ENCODE measurements around the gene EDEM3. TPM values are rescaled to one million over a fixed set of nuclear protein-coding genes. Genes with fewer than 3 reads are reported as not detected.
"Not testable (repeated sequence)": the region's sequence is repeated elsewhere in the genome, so short reads cannot be mapped to it uniquely, and the experiment has no call there.

The EDEM3 gene
- total and polyA plus RNA-seq, 2 of the 8 experiments (the other 6 are each of a cell fraction or from before 2014, with no cell fraction given) = 1.6 to 14.0 TPM

DNA sequence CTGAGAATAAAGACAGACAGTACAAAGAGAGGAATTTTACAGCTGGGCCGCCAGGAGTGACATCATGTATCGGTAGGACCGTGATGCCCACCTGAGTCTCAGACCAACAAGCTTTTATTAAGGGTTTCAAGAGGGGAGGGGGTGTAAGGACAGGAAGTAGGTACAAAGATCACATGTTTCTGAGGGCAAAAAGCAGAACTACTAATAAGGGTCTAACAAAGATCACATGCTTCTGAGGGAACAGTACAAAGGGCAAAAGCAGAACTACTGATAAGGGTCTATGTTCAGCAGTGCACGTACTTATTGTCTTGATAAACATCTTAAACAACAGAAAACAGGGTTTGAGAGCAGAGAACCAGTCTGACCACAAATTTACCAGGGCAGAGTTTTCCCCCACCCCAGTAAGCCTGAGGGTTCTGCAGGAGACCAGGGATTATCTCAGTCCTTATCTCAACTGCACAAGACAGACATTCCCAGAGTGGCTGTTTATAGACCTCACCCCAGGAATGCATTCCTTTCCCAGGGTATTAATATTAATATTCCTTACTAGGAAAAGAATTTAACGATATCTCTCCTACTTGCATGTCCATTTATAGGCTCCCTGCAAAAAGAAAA lies 73.9 kb downstream of the EDEM3 start:
- H3K4me1 ChIP-seq (replicated peaks in 1 of 4; ENCODE audit: control insufficient read depth in 3 of 4, insufficient read depth in 4 of 4, low read length in 3 of 4); H3K56ac ChIP-seq (replicated peaks; ENCODE audit: insufficient read length, low read depth, low read length); H3K4me2 ChIP-seq (ENCODE audit: insufficient read depth in 1 of 2, low read depth in 2 of 2, low read length in 2 of 2); H4K8ac ChIP-seq (ENCODE audit: extremely low read depth, insufficient read depth, low read length); H3K79me2 ChIP-seq (ENCODE audit: control insufficient read depth in 1 of 2, insufficient read depth in 2 of 2, low read length in 2 of 2); POLR2A ChIA-PET (ENCODE audit: partially characterized antibody); H2AFZ ChIP-seq (ENCODE audit: low read length); H2BK12ac ChIP-seq (ENCODE audit: low read depth, low read length); H3K4ac ChIP-seq (replicated peaks; ENCODE audit: insufficient read length, low read depth, low read length); H3K18ac ChIP-seq (ENCODE audit: extremely low read depth, low read length); H2AK5ac ChIP-seq (ENCODE audit: low read depth, low read length); H3K9ac ChIP-seq (replicated peaks in 1 of 4; ENCODE audit: extremely low read depth in 1 of 4, low read depth in 3 of 4, low read length in 3 of 4); CTCF ChIA-PET (ENCODE audit: partially characterized antibody); H2BK120ac ChIP-seq (replicated peaks; ENCODE audit: low read depth, low read length); H3K27ac ChIP-seq (ENCODE audit: low read depth, low read length); H3K9me3 ChIP-seq (ENCODE audit: insufficient read depth in 2 of 2, low read depth in 1 of 2, low read length in 1 of 2); H2BK5ac ChIP-seq (ENCODE audit: low read depth, low read length); H2BK15ac ChIP-seq (ENCODE audit: low read length); H3K14ac ChIP-seq (ENCODE audit: insufficient read length); H2BK20ac ChIP-seq (ENCODE audit: low read length); H3K23me2 ChIP-seq (ENCODE audit: low read depth, low read length); H3K79me1 ChIP-seq (ENCODE audit: low read depth, low read length); H3K4me3 ChIP-seq (ENCODE audit: extremely low read depth in 1 of 4, insufficient read depth in 2 of 4, low read depth in 3 of 4, low read length in 4 of 4); H4K91ac ChIP-seq (replicated peaks; ENCODE audit: insufficient read length, low read length); H3K36me3 ChIP-seq (ENCODE audit: control insufficient read depth in 2 of 4, insufficient read depth in 4 of 4, low read length in 3 of 4); FAIRE-seq; DNase-seq (ENCODE audit: low read depth in 1 of 2, low spot score in 2 of 2); H3K27me3 ChIP-seq (replicated peaks in 1 of 4; ENCODE audit: control insufficient read depth in 3 of 4, extremely low read depth in 1 of 4, insufficient read depth in 3 of 4, low read length in 3 of 4); H4K5ac ChIP-seq (ENCODE audit: insufficient read length, low read depth, low read length); H4K20me1 ChIP-seq (replicated peaks in 1 of 2; ENCODE audit: control insufficient read depth in 1 of 2, insufficient read depth in 2 of 2, low read length in 2 of 2); H3K23ac ChIP-seq (ENCODE audit: insufficient read length): not testable (repeated sequence)
- 89% methylated on average over 5 of the region's 5 CpGs; no CpG with 5 or more reads in 1 of the 2 experiments for WGBS, 2 experiments (ENCODE audit: extremely low coverage in 1 of 2, insufficient coverage in 1 of 2, insufficient read length in 1 of 2, insufficient replicate concordance in 2 of 2, low coverage in 1 of 2, low lambda C conversion rate in 2 of 2, missing lambda C conversion rate in 1 of 2)

DNA sequence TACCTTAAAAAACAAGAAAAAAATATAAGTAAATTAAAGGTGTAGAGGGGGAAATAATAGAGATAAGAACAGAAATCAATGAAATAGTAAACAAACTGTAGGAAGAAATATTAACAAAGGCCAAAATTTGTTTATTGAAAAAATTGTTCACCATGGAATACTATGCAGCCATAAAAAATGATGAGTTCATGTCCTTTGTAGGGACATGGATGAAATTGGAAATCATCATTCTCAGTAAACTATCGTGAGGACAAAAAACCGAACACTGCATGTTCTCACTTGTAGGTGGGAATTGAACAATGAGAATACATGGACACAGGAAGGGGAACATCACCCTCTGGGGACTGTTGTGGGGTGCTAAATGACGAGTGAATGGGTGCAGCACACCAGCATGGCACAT lies 75.2 kb downstream of the EDEM3 start:
- H2BK20ac ChIP-seq (ENCODE audit: low read length); H3K36me3 ChIP-seq (ENCODE audit: control insufficient read depth in 2 of 4, insufficient read depth in 4 of 4, low read length in 3 of 4); H3K56ac ChIP-seq (replicated peaks; ENCODE audit: insufficient read length, low read depth, low read length); H3K4me2 ChIP-seq (ENCODE audit: insufficient read depth in 1 of 2, low read depth in 2 of 2, low read length in 2 of 2); H4K20me1 ChIP-seq (replicated peaks in 1 of 2; ENCODE audit: control insufficient read depth in 1 of 2, insufficient read depth in 2 of 2, low read length in 2 of 2); H4K8ac ChIP-seq (ENCODE audit: extremely low read depth, insufficient read depth, low read length); H2BK15ac ChIP-seq (ENCODE audit: low read length); H3K4me1 ChIP-seq (replicated peaks in 1 of 4; ENCODE audit: control insufficient read depth in 3 of 4, insufficient read depth in 4 of 4, low read length in 3 of 4); H3K79me1 ChIP-seq (ENCODE audit: low read depth, low read length); H3K18ac ChIP-seq (ENCODE audit: extremely low read depth, low read length); H2BK12ac ChIP-seq (ENCODE audit: low read depth, low read length); H3K23me2 ChIP-seq (ENCODE audit: low read depth, low read length); DNase-seq (ENCODE audit: low read depth in 1 of 2, low spot score in 2 of 2); FAIRE-seq; H3K9ac ChIP-seq (replicated peaks in 1 of 4; ENCODE audit: extremely low read depth in 1 of 4, low read depth in 3 of 4, low read length in 3 of 4); H3K14ac ChIP-seq (ENCODE audit: insufficient read length); H3K27ac ChIP-seq (ENCODE audit: low read depth, low read length); H3K23ac ChIP-seq (ENCODE audit: insufficient read length); H2BK5ac ChIP-seq (ENCODE audit: low read depth, low read length); H4K91ac ChIP-seq (replicated peaks; ENCODE audit: insufficient read length, low read length); H3K9me3 ChIP-seq (ENCODE audit: insufficient read depth in 2 of 2, low read depth in 1 of 2, low read length in 1 of 2); POLR2A ChIA-PET (ENCODE audit: partially characterized antibody); H4K5ac ChIP-seq (ENCODE audit: insufficient read length, low read depth, low read length); H2AFZ ChIP-seq (ENCODE audit: low read length); H3K27me3 ChIP-seq (replicated peaks in 1 of 4; ENCODE audit: control insufficient read depth in 3 of 4, extremely low read depth in 1 of 4, insufficient read depth in 3 of 4, low read length in 3 of 4); H3K79me2 ChIP-seq (ENCODE audit: control insufficient read depth in 1 of 2, insufficient read depth in 2 of 2, low read length in 2 of 2); H2BK120ac ChIP-seq (replicated peaks; ENCODE audit: low read depth, low read length); H3K4me3 ChIP-seq (ENCODE audit: extremely low read depth in 1 of 4, insufficient read depth in 2 of 4, low read depth in 3 of 4, low read length in 4 of 4); H2AK5ac ChIP-seq (ENCODE audit: low read depth, low read length); H3K4ac ChIP-seq (replicated peaks; ENCODE audit: insufficient read length, low read depth, low read length): not testable (repeated sequence)
- 89% methylated on average over 3 of the region's 3 CpGs; no CpG with 5 or more reads in 1 of the 2 experiments for WGBS, 2 experiments (ENCODE audit: extremely low coverage in 1 of 2, insufficient coverage in 1 of 2, insufficient read length in 1 of 2, insufficient replicate concordance in 2 of 2, low coverage in 1 of 2, low lambda C conversion rate in 2 of 2, missing lambda C conversion rate in 1 of 2)
- CTCF ChIA-PET (ENCODE audit: partially characterized antibody) = interaction anchor here (1.2 to 4.4 kb wide), 3 partner anchors 13 to 46 kb away, joined by 3 to 20 read pairs (median 3); no protein-coding TSS in a partner anchor

Measured in H1 (cell line).